Activated B cell treated with CpG ODN at 0.5 μM for 24 hours (primary cell): ENCODE results near the gene ADRA2B. TPM values are rescaled to one million over a fixed set of nuclear protein-coding genes. Genes with fewer than 3 reads are reported as not detected.

Source experiments
- ATAC-seq: fragments of 200-7000 bp; cut with Tn5 transposase; one replicate; pipeline ENCODE4 v1.10.0; 2021; ENCODE audit warnings: low read depth, mild to moderate bottlenecking, moderate library complexity
- CTCF ChIA-PET: fragments of 350-600 bp; sonication (Branson Sonifier 250); formaldehyde crosslinking; loops from one replicate; lab custom pipeline; 2021; ENCODE audit warnings: antibody characterized with exemption; lab: Charles Lee
- POLR2A ChIA-PET: fragments of 350-600 bp; sonication (Branson Sonifier 250); formaldehyde crosslinking; loops from one replicate; lab custom pipeline; 2021; ENCODE audit warnings: antibody characterized with exemption; lab: Charles Lee
- DNase-seq: peaks from one replicate; pipeline ENCODE4 v3.0.0; 2022
- H3K27ac Mint-ChIP-seq: one replicate; pipeline ENCODE4 v1.8.0; 2020; ENCODE audit warnings: mixed read lengths
- H3K27me3 Mint-ChIP-seq: one replicate; pipeline ENCODE4 v1.8.0; 2021; ENCODE audit warnings: mixed read lengths
- H3K36me3 Mint-ChIP-seq: one replicate; pipeline ENCODE4 v1.8.0; 2021; ENCODE audit warnings: low read depth, mixed read lengths
- H3K4me1 Mint-ChIP-seq: one replicate; pipeline ENCODE4 v1.8.0; 2021; ENCODE audit warnings: mixed read lengths
- H3K4me3 Mint-ChIP-seq: one replicate; pipeline ENCODE4 v1.8.0; 2020; ENCODE audit warnings: mild to moderate bottlenecking, mixed read lengths
- H3K9me3 Mint-ChIP-seq: one replicate; pipeline ENCODE4 v1.8.0; 2020; ENCODE audit warnings: mixed read lengths
- CTCF ChIP-seq: fragments of 200-600 bp; IDR thresholded peaks from one replicate; pipeline ENCODE4 v1.8.0; 2022; ENCODE audit warnings: antibody characterized with exemption, mild to moderate bottlenecking
- intact Hi-C: fragments of 100-400 bp; cut with micrococcal nuclease; formaldehyde crosslinking; loops from one replicate; pipeline ENCODE4 v1.15.1; 2024
- total RNA-seq: library from RNA; stranded (reverse); gene quantifications from 2 replicates; pipeline ENCODE4 v1.2.3, GENCODE V29; 2022

Gene ADRA2B
- total RNA-seq, 1 donor from 2014 or later: 0.11 TPM

DNA sequence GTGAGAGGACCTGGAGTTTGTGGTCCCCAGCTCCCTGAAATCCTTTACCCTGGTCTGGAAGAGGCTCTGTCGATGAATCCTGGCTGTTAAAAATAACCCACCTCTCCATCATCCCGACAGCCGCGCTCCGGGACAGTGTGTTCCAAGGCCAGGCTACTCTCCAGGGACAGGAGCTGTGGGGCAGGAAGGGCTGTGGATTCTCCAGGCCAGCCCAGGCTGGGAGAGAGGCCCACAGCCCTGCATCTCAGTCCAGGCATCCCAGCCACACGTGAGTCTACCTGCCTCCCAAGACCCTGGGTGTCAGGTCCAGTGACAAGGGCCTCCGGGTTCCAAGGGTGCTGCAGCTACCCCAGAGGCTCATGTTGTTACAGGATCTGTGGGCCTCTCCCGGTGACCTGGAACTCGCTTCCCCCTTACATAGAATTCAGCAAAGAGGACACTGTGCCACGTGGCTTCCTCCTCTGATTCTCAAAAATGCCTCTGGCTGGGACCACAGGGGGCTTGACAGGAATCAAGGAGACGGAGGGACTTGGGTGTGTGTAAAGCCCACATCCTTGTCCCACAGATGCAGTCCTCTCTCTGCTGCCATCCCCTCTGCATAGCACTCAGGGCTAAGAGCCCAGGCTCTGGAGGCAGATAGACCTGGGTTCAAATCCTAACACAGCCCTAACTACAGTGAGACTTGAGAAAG lies 17.3 kb downstream of the ADRA2B start:
- no peaks in the 10 kb centered on the region for H3K9me3 Mint-ChIP-seq
- no peak overlapping the region for H3K27ac Mint-ChIP-seq
- peak; percentile 9 for DNase-seq
- peaks cover 2% of the 10 kb centered on the region for H3K4me1 Mint-ChIP-seq
- ChIA-PET POLR2A (no interaction called here), CTCF (no interaction called here)
- no peaks in the 10 kb centered on the region for H3K36me3 Mint-ChIP-seq
- ATAC-seq: no peak
- no peaks in the 10 kb centered on the region for H3K27me3 Mint-ChIP-seq
- intact Hi-C loops: no loop called here
- no peak overlapping the region for H3K4me3 Mint-ChIP-seq
- no peak for TF ChIP-seq CTCF

GRCh38 chr2:96097951-96098823 lies 18.2 kb downstream of the ADRA2B start:
- CTCF ChIA-PET: no interaction called here
- no peaks in the 10 kb centered on the region for H3K36me3 Mint-ChIP-seq
- intact Hi-C loops: no loop called here
- DNase-seq (no peak), ATAC-seq (no peak)
- POLR2A ChIA-PET: no interaction called here
- H3K27me3 Mint-ChIP-seq: no peaks in the 10 kb centered on the region
- no peaks in the 10 kb centered on the region for H3K9me3 Mint-ChIP-seq
- H3K27ac Mint-ChIP-seq: no peak overlapping the region
- no peak for TF ChIP-seq CTCF
- no peaks in the 10 kb centered on the region for H3K4me1 Mint-ChIP-seq
- no peak overlapping the region for H3K4me3 Mint-ChIP-seq

DNA sequence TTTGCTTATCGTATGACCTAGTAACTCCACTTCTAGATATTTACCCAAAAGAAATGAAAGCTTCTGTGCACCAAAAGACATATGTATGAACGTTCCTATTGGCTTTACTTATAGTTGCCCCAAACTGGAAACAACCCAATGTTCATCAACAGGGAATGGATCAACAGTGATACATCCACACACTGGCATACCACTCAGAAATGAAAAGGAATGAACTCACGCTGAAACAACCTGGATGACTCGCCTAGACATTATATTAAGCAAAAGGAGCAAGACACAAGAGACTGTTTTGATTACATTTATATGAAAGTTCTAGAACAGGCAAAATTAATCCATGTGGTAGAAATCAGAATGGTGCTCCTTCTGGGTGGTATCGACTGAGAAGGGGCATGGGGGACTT lies 18.9 kb downstream of the ADRA2B start:
- CTCF ChIA-PET: no interaction called here

DNA sequence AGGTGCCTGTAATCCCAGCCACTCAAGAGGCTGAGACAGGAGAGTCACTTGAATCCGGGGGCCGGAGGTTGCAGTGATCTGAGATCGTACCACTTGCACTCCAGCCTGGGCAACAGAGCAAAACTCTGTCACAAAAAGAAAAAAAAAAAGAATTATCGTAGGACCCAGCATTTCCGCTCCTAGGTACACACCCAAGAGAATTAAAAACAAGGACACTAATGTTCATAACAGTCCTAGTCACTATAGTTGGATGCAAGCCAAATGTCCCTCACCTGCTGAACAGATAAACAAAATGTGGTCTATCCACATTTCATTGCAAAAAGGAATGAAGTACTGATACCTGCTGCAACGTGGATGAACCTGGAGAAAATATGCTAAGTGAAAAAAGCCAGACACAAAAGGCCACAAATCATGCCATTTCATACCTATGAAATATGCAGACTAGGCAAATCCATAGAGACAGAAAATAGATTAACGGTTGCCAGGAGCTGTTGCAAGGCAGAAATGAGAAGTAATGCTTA lies 21.2 kb downstream of the ADRA2B start:
- DNase-seq: no peak
- Mint-ChIP-seq H3K27ac (no peak overlapping the region), H3K36me3 (no peaks in the 10 kb centered on the region), H3K4me3 (no peak overlapping the region), H3K4me1 (no peaks in the 10 kb centered on the region), H3K9me3 (no peaks in the 10 kb centered on the region), H3K27me3 (no peaks in the 10 kb centered on the region)
- ChIA-PET CTCF (no interaction called here), POLR2A (no interaction called here)
- TF ChIP-seq CTCF: no peak
- no peak for ATAC-seq
- intact Hi-C loops: no loop called here

More for the DNA sequence above, 18.9 kb downstream of the ADRA2B start:
- Mint-ChIP-seq H3K4me1 (no peaks in the 10 kb centered on the region), H3K4me3 (no peak overlapping the region), H3K36me3 (no peaks in the 10 kb centered on the region), H3K27me3 (no peaks in the 10 kb centered on the region), H3K9me3 (no peaks in the 10 kb centered on the region), H3K27ac (no peak overlapping the region)
- intact Hi-C loops: no loop called here
- POLR2A ChIA-PET: no interaction called here
- DNase-seq: no peak
- no peak for TF ChIP-seq CTCF
- no peak for ATAC-seq

- Mint-ChIP-seq H3K27ac (no peak overlapping the region), H3K27me3 (no peaks in the 10 kb centered on the region), H3K4me3 (no peak overlapping the region), H3K4me1 (no peaks in the 10 kb centered on the region), H3K9me3 (no peaks in the 10 kb centered on the region), H3K36me3 (no peaks in the 10 kb centered on the region)
- TF ChIP-seq CTCF: no peak
- CTCF ChIA-PET: no interaction called here
- ATAC-seq: no peak
- intact Hi-C loops: no loop called here
- POLR2A ChIA-PET: no interaction called here
- DNase-seq: no peak
Measured at GRCh38 chr2:96093528-96093927, 22.8 kb downstream of the ADRA2B start.
